Measurements from ENCODE around the gene MAGEL2.

Gene MAGEL2

GRCh38 chr15:23646165-23647000 lies 1.3 kb downstream of the MAGEL2 start:
- TF ChIP-seq CTCF (conservative IDR thresholded peaks at IDR 0.05; ENCODE audit: low read length) = no peak
- no peak overlapping the region for H3K4me3 ChIP-seq (ENCODE audit: low read length)
- no peak for DNase-seq (ENCODE audit: low read depth)

GRCh38 chr15:23645371-23646164 lies 2.1 kb downstream of the MAGEL2 start:
- H3K4me3 ChIP-seq (ENCODE audit: low read length) = no peak overlapping the region
- TF ChIP-seq CTCF (conservative IDR thresholded peaks at IDR 0.05; ENCODE audit: low read length) = no peak
- no peak for DNase-seq (ENCODE audit: low read depth)

- no peak for TF ChIP-seq CTCF (conservative IDR thresholded peaks at IDR 0.05; ENCODE audit: low read length)
- no peak for DNase-seq (ENCODE audit: low read depth)
- H3K4me3 ChIP-seq (ENCODE audit: low read length) = no peak overlapping the region
Observed at GRCh38 chr15:23644829-23645228, 2.8 kb downstream of the MAGEL2 start.

- TF ChIP-seq CTCF (conservative IDR thresholded peaks at IDR 0.05; ENCODE audit: low read length) = peak; percentile 77
- peak; percentile 51 for DNase-seq (ENCODE audit: low read depth)
- H3K4me3 ChIP-seq (ENCODE audit: low read length) = no peak overlapping the region
Observed at GRCh38 chr15:23642413-23643044, 5.1 kb downstream of the MAGEL2 start.

GRCh38 chr15:23634181-23634580 lies 13.5 kb downstream of the MAGEL2 start:
- H3K4me3 ChIP-seq (ENCODE audit: low read length) = no peak overlapping the region
- no peak for TF ChIP-seq CTCF (conservative IDR thresholded peaks at IDR 0.05; ENCODE audit: low read length)
- no peak for DNase-seq (ENCODE audit: low read depth)

GRCh38 chr15:23629234-23629805 lies 18.3 kb downstream of the MAGEL2 start:
- DNase-seq (ENCODE audit: low read depth) = peak; percentile 11
- peak; percentile 53 for TF ChIP-seq CTCF (conservative IDR thresholded peaks at IDR 0.05; ENCODE audit: low read length)
- no peak overlapping the region for H3K4me3 ChIP-seq (ENCODE audit: low read length)

Measured in AG10803 (cell line).